ENCODE data around the gene IGF2R.

IGF2R gene

DNA sequence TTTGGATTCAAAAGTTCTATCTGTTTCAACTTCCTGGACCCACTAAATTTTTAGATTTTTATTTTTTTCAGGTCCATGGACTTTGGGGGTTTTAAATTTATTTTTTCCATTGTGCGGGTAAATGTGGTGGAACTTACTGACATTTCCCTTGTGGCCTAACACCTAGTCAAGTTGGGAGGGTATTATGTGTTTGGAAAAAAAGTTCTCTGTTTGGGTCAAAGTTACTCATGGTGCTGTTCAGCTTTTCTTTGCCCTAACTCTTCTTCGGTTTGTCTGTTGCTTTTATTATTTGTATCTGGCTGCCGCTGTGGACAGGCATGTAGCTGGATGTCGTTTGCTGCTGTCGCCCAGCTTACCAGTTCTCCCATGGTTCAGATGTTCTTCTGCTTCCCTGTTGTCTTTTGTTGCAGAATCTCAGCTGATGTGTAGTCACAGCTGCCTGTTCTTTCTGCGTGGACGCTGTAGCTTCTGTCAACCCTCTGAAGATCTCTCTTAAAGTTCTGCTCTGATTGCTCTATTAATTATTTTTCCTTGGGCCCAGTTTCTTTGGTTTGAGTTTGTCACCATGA lies 7.9 kb downstream of the IGF2R start:
- no peak for DNase-seq

DNA sequence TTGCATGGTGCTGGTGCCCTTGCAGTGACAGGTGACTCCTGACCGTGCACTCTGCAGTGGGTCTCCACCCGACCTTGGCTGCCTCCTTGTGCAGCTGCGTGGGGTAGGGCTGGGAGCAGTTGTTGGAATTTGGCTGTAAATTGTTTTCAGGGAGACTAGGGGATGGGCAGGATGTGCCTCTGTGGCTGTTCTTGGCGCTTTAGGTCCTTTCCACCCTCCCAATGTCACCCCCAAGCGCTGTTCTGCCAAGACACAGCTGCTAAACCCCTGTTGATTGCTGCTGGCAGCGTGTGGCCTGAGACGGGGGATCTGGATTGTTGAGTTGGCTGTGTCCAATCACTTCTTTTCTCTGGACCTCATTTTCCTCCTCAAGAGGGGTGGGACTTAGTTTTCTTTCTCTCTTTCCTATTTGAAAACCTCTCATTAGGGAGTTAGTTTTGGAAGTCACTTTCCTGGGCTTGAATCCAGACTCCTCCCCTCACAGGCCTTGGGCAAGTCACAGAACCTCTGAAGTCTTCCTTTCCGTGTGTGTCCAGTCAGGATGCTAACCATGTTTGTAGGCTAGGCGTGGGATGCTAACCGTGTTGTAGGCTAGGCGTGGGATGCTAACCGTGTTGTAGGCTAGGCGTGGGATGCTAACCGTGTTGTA lies 8.5 kb downstream of the IGF2R start:
- DNase-seq = peak in 5 of 14 donors; percentile 25 to 41 (median 27)

DNA sequence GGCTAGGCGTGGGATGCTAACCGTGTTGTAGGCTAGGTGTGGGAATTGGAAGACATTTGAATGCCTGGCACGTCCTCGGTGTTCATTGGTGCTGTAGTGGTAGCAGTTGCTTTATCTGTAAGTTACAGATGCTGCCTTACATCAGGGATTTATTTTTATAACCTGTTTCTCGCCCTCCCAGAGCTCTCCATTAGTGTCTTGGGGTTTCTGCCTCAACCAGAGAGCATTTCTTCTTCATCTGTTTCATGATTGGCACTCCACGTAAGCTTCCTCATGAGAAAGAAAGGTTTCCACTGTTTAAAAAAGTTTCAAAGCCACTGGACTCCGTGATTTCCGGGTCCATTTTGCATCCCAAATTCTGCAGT lies 9.0 kb downstream of the IGF2R start:
- no peak for DNase-seq

DNA sequence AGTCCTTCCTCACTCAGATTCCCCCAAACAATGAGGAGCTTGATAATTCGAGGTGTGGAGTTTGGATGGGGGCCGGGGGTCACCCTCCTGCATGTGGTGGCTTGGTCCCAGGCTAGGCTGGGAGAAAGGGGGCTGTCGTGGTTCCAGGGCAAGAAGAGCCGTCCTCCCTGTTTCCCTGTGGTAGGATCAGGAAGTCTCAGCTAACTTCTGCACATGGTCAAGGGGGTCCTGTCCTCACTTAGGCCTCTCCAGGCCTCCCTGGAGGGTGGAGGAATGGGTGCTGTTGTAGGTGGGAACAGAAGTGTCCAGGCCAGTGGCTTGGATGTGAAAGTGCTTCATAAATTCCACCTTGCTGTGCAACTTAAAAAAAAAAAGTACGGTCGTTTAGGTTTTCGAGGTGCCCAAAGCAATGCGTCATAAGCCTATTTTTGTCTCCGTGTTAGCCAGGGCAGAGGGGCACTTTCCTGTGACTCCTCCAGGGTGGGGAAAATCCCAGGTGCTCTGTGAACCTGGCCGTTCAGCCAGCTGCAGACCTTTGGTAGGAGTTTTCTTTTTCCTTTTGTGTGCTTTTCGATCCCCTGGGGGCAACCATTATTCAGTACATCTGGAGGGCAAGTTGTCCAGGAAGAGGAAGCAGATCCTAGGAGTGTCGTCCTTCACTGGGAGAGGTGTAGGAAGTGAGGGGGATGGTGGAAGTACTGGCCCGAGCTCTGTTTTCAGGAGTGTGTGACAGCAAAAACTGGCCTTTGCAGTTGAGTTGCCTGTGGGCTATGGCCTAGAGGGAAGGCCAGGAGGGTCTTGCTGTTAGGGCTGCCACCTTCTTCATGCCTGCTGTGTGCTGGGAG lies 9.6 kb downstream of the IGF2R start:
- DNase-seq = no peak

DNA sequence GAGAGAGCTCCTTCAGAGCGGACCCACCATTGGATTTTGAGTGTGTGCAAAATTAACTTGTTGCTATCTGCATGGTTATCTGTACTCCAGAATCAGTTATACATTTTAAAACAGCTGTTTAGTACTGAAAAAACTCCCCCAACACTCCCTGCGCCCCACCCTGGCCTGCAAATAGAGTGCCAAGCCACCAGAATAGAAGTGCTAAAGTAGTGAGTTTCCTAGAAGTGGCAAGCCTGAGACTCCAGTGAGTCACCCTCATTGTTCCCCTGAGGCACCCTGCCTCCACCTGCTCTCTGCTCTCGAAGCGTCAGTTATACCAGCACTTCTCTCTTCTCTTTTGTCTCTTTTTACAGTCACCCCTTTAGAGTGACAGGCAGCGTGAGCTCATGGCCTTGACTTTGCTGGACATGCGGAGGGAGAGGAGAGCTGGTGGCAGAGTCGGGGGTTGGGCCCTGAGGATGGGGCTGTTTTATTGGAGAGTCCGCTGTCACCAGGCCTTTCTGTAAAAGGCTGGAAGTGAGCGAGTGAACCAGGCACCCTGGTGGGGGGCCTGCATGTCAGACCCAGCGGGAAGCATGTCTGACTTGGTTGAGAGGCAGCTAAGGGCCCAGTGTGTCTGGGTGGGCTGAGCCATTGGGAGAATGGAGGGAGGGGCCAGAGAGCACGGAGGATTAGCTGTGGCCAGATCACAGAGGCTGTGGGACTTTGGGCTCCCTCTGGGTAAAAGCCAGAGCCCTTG lies 10.4 kb downstream of the IGF2R start:
- peak in 1 of 14 donors; percentile 58 for DNase-seq

DNA sequence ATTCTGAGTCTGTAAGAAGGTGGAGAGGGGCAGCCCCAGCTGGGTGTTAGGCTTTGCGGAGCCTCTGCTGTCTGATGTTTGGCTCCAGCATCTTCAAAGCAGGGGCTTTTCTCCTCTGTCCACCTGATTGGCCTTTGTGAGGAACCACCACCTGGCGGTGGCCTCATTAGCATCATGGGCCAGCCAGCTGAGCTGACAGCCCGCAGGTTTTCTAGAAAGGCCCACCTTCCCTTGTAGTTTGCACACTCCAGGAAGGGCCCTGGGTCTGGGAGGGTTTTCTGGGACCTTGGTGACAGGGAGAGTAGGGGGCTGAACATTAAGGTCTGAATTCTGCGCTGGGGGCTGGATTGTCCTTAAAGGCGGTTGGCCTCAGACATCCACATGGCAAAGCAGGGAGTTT lies 11.6 kb downstream of the IGF2R start:
- no peak for DNase-seq

DNA sequence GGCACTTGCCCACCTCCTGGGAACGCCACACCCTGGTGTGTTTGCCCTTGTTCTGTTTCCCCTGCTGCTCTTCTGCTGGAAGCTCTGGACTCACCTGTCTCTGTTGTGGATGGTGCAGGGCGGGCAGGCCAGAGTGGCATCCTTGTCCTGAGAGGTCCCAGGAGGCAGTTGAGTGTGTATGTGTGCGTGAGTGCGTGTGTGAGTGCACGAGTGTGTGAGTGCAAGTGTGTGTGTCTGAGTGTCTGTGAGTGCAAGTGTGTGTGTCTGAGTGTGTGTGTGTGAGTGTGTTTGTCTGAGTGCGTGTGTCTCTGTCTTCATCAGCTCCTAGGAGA lies 12.2 kb downstream of the IGF2R start:
- DNase-seq = no peak

DNA sequence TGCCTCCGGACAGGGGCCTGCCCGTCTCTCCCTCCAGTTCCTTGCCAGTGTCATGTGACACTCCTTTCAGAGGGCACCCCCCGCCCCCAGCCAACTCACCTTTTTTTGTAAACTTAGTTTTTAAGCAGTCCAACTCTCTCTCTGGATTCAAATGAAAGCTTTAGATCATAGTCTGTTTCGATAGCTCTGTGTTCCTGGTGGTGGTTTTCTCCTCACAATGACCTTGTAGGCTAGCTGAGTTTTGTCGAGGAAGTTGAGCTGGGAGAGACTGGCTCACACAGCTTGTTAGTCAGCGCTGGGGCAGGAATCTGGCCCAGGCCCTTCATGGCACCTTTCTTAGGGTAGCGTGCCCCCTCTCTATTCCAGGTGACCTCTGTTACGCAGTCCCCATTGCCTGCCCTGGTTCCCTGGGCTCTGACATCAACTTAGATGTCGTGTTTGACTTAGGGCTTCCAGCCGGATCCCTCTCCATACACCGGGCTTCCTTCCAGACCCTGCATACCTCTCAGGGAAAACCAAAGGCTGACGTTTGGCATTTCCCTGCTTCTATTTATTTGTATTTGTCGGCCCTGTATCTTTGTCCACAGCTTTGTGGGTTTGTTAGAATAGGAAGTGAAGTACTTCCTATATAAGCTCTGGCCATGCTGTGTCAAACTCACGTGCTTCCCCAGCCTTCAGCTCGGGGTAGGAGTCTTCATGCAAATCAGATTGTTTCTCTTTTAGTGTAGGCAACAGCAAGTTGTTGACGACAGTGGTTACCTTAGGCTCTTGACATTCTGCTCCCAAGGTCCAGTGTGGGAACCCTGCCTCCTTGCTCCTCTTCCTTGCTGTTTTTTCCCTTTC lies 12.7 kb downstream of the IGF2R start:
- peak in 2 of 14 donors; percentile 12 to 13 for DNase-seq

DNA sequence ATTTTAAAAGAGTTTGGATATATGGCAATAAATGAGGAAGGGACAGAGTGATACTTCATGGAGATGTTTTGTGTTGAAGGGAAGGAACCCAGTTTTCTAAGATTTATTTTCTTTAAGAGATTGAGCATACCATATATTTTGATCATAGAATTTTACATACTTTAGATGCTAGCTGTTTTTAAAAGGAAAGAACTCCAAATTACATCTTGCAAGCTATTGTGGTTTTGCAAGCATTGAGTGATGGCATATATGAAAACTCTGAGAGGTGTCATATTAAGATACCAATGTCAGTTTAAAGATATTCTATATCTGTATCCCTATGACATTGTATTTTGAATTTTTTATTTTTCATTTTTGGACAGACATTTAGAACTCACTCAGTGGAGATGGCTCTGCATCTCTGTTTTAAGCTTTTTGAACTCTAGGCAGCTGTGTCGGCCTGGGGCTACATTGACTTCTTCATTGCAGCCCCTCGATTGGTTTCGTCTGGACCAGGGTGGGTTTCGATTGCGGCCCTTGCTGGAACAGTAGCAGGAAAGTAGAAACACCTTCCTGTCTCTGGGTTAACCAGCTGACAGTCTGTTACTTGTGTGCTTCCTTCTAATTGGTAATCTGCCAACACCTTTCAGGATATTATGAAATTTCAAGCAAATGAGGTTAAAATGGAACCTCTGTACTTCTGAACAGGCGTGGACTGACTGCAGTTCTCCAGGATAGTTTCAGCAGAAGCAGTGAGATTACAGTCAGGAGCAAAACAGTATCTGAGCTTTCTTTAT lies 14.0 kb downstream of the IGF2R start:
- DNase-seq = no peak

DNA sequence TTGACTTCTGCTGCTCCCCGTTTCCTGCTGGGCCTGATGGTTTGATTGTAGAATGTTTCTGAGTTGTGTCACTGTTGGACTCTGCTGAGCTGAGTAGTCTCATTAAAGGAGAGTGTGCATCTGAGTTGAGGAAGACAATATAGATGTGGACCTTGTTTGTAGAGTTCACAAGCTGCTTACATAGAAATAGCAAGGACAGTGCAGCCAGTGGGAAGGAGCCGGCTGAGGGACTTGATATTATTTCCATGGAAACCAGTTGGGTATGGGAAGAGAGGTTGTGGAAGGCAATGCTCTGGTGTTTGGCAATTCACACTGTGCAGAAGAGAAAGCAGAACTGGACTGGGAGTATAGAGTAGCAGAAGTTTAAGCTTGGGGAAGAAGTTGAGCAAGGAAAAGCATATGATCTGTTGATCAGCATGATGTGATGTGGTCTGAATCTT lies 14.8 kb downstream of the IGF2R start:
- DNase-seq = no peak

DNA sequence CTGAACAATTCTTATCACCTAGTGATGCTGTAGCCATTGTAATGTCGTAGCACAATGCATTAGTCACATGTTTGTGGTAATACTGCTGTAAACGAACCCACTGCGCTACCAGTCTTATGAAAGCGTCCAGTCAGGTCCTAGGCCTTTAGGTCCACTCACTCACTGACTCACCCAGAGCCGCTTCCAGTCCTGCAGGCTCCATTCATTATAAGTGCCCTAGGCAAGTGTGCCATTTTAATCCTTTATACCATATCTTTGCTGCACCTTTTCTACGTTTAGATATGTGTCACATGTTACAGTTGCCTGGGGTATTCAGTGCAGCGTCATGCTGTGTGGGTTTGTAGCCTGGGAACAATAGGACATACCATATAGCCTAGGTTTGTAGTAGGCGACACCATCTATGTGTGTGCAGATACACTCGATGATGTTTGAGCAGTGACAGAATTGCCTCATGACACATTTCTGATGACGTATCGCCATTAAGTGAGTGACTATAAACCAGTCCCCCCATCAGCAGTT lies 15.4 kb downstream of the IGF2R start:
- no peak for DNase-seq

DNA sequence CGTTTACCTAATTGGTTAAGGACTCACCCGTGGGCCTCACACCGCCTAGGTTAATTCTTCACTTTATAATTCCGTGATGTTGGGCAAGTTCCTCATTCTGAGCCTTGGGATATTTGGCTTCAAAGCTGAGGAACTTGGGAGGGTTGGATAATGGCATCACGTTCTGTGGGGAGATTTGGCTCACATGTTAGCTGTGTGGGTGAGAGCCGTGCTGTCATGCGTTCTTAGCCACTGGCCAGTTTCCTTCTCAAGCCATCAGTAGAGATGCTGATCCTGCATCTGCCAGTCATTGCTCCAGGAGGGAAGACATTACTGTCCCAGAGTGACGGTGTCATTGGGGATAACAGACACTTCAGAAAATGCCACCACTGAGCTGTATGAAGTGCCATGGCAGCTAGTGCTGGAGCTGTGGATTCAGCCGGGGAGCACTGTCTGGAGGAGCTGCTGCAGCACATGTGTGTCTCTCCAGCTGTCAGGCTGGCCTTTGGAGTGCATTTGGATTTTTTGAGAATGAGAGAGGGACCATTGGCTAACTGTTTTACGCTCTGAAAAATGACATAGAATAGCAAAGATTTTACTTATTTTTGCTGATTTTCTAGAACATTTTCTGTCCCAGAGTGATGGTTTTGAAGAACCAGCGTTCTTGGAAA lies 16.5 kb downstream of the IGF2R start:
- DNase-seq = no peak

DNA sequence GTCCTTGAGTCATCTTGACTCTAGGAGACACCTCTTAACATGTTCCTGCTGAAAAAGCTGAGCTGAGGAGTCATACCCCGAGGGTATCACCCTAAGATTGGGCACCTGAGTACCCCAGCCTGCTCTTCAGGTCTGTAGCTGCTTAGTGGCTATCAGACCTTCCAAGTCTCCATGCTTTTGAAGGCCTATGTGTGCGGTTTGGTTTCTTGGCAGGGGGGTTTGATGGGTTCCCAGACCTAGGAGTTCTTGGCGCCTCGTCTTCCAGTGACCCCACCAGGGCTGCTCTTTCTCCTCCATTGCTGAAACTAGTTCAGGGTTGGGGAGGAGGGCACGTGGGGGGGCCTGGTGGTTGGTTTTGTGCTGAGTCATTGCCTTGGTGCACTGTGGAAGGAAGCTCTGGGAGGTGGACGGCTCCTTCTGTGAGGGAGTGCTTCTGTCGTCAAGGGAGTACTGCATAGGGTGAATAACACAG lies 20.1 kb downstream of the IGF2R start:
- no peak for DNase-seq

DNA sequence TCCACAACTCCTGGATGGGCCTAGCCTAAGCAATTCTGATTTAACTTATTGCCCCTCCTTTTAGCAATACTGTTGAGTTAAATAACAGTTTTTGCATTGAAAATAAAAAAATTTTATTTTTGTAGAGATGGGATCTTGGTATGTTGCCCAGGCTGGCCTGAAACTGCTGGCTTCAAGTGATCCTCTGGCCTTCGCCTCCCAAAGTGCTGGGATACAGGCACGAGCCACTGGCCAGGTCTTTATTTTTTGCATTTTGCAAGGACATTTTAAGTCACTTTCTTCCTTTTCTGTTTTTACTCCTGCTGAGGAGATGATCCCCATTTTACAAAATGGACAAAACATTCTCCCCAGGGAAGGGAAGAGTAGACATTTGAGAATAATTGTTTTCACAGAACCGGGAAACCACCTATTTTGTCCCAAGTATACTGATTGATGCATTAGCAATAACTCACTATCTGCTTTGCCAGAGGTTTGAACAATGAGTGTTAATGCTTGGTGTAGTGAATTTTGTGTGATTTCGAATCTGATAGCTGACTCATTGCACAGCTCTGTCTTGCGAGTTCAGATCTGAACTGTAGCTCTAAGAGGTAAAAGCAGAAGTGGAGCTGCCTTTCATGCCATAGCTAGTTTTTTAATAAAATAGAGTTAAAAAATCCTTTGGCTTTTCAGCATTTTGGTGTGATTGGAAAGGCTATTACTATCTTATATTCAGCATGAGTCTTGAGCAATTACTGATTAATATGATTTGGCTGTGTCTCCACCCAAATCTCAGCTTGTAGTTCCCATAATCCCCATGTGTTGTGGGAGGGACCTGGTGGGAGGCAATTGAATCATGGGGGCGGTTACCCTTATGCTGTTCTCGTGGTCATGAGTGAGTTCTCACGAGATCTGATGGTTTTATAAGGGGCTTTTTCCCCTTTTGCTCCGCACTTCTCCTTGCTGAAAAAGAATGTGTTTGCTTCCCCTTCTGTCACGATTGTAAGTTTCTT lies 20.9 kb downstream of the IGF2R start:
- DNase-seq = no peak

DNA sequence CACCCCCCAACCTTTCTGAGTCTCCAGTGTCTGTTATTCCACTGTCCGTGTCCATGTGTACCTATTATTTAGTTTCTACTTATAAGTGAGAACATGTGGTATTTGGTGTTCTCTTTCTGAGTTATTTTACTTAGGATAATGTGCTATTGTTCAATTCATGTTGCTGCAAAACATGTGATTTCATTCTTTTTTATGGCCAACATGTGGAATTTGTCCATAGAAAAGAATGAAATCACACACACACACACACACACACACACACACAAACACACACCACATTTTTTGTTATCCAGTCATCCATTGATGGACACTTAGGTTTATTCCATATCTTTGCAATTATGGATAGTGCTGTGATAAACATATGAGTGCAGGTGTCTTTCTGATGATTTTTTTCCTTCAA lies 23.5 kb downstream of the IGF2R start:
- DNase-seq = no peak

DNA sequence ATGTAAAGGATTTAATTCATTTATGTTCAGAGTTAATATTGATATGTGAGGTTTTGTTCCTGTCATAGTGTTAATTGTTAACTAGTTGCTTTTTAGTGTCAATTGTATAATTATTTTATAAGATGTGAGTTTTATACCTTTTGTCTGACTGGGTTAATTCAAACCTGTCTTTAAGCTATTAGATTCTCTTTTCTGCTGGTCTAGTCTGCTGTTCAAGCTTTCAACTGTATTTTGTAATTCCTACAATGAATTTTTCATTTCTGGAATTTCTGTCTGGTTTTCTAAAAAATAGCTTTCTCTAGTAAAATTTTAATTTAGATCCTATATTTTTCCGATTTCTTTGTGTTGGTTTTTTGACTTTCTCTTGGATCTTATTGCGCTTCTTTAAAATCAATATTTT lies 26.5 kb downstream of the IGF2R start:
- DNase-seq = no peak

DNA sequence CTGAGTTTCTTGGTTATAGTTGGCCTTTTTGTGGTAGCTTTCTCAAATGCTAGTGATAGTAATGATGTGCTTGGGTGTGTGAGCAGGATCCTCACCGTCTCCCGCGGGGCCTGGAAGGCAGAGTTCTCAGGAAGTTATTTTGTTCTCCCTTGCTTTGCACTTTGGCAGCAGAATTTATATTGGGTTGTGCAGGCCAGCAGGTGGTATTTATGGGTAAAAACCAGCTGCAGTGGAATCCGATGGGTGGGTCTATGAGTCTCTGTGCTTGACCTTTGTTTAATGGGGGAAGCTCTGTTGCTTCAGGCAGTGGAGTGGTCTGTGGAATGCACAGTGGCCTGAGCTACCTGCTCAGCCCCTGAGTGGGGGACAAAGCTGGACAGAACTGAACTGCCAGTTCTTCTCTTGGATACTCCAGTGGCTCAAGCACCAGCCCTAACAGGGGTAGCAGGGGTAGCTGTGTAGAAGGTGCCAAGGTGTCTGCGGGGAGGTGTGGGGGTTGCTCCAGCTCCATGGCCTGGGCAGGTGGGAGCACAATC lies 27.3 kb downstream of the IGF2R start:
- DNase-seq = no peak

DNA sequence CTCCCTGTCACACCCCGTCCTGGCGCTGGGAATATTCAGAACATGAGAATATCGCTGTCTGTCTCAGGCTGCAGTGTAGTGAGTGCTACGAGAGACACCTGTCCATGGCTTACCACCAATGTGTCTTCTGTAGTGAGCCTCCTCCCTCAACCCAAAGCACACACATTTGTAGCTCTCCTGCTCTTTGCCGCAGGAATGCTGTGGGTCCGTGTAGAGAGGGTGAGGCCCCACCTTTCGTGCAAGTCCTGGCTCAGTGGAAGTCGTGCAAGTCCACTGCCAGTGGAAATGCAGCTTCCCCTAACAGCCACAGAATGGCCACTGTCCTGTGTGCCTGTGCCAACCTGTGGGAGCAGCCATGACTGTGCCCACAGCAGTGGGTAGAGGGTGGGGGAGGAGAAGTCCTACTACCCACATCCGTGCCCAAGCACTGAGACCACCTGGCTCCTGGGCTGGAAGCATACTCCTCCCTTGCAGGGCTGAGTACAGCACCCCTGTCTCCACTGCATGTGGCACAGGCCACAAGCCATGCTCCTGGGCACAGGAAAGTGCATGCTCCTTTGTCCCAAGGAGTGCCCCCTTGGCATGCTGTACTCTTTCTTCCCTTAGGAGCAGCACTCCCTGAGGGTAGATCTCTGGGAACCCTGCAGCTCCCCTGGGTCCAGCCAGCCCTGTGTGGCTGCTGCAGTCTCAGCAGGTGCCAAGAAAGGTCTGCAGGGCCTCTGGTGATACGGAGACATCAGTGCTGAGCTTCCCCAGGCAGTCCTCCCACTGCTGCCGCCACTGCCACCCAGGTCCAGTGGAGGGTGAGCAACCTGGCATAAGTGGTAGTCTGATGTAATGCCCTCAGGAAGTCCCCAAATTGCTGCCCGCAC lies 28.0 kb downstream of the IGF2R start:
- no peak for DNase-seq
